Mesendoderm (in vitro differentiated cells): ENCODE data around the gene MARK3.

Experiments
- DNase-seq: peaks from one replicate; pipeline ENCODE4 v3.0.0; 2013
- H2AK5ac ChIP-seq: 2 replicates; pipeline ENCODE4 v1.6.1; 2013; ENCODE audit warnings: low read length, inconsistent platforms
- H2BK120ac ChIP-seq: 2 replicates; pipeline ENCODE4 v1.6.1; 2013; ENCODE audit warnings: low read depth, mild to moderate bottlenecking, low read length, moderate library complexity, mixed read lengths
- H2BK15ac ChIP-seq: replicated peaks from 2 replicates; pipeline ENCODE4 v1.6.1; 2013; ENCODE audit warnings: low read depth, mild to moderate bottlenecking, moderate library complexity
- H2BK5ac ChIP-seq: 2 replicates; pipeline ENCODE4 v1.6.1; 2013; ENCODE audit warnings: low read length, inconsistent platforms
- H3K18ac ChIP-seq: 2 replicates; pipeline ENCODE4 v1.6.1; 2013; ENCODE audit warnings: mild to moderate bottlenecking, low read length, mixed read lengths
- H3K23ac ChIP-seq: one replicate; pipeline ENCODE4 v1.6.1; 2013; ENCODE audit warnings: low read length
- H3K27ac ChIP-seq: 2 replicates; pipeline ENCODE4 v1.5.1; 2013; ENCODE audit warnings: low read depth, mild to moderate bottlenecking, inconsistent platforms, low read length, moderate library complexity
- H3K27me3 ChIP-seq: 2 replicates; pipeline ENCODE4 v1.6.1; 2013; ENCODE audit warnings: low read length, control low read depth, mild to moderate bottlenecking, inconsistent platforms; ENCODE audit not compliant: insufficient read depth, poor library complexity
- H3K36me3 ChIP-seq: 2 replicates; pipeline ENCODE4 v1.6.1; 2013; ENCODE audit warnings: low read length, inconsistent platforms; ENCODE audit not compliant: control insufficient read depth, insufficient read depth
- H3K4ac ChIP-seq: one replicate; pipeline ENCODE4 v1.6.1; 2013; ENCODE audit warnings: low read depth, mild to moderate bottlenecking, low read length, moderate library complexity
- H3K4me1 ChIP-seq: 2 replicates; pipeline ENCODE4 v1.6.1; 2013; ENCODE audit warnings: low read depth, low read length, inconsistent platforms; ENCODE audit not compliant: control insufficient read depth
- H3K4me2 ChIP-seq: 2 replicates; pipeline ENCODE4 v1.6.1; 2013; ENCODE audit warnings: low read length
- H3K4me3 ChIP-seq: 2 replicates; pipeline ENCODE4 v1.5.1; 2013; ENCODE audit warnings: mild to moderate bottlenecking, low read length
- H3K56ac ChIP-seq: one replicate; pipeline ENCODE4 v1.6.1; 2013; ENCODE audit warnings: low read length
- H3K79me1 ChIP-seq: 2 replicates; pipeline ENCODE4 v1.6.1; 2013; ENCODE audit warnings: low read length, inconsistent platforms
- H3K79me2 ChIP-seq: 2 replicates; pipeline ENCODE4 v1.6.1; 2013; ENCODE audit warnings: mild to moderate bottlenecking, low read length; ENCODE audit not compliant: control insufficient read depth, insufficient read depth
- H3K9ac ChIP-seq: 2 replicates; pipeline ENCODE4 v1.6.1; 2013; ENCODE audit warnings: low read length, inconsistent platforms
- H4K5ac ChIP-seq: one replicate; pipeline ENCODE4 v1.6.1; 2013; ENCODE audit warnings: low read length
- H4K8ac ChIP-seq: one replicate; pipeline ENCODE4 v1.6.1; 2013; ENCODE audit warnings: low read depth, mild to moderate bottlenecking, control low read depth, low read length, moderate library complexity
- WGBS: extraction: QIAGEN DNeasy Blood & Tissue Kit; methylation state at CpG from one replicate; pipeline ENCODE4 v1.1.7; 2013; ENCODE audit warnings: low lambda C conversion rate, missing lambda C conversion rate; ENCODE audit not compliant: insufficient coverage; ENCODE audit errors: extremely low coverage; 5-methylcytosine and 5-hydroxymethylcytosine counted together

MARK3 gene

DNA sequence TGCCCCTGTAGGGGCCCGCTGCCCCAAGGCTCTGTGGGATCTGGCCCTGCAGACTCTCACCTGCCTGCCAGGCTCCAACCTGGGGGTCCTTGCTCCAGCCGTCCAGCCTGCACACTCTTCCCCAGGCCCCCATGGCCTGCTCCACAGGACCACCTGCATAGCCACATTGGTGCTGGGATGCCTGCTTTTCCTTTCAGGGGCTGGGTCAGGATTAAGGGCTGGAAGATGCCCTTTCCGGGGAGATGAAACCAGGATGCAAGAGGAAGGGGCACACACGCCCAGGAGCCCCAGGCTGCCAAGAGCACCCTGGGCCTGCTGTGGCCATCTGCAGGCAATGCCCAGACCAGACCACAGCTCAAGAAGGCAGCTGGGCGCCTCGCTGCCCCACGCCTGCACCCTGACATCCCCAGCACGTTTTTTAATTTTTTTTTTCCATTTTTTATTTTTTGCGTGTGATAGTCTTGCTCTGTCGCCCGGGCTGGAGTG is 162.3 kb downstream of the MARK3 start:
- no peak overlapping the region for H2BK15ac ChIP-seq
- no CpG with 5 or more reads among the region's 11 CpGs for WGBS
- no peak overlapping the region for H3K27ac ChIP-seq
- no peak overlapping the region for H3K23ac ChIP-seq
- no peak overlapping the region for H3K9ac ChIP-seq
- no peaks in the 10 kb centered on the region for H3K27me3 ChIP-seq
- H4K5ac ChIP-seq: no peak overlapping the region
- H2BK5ac ChIP-seq: no peak overlapping the region
- H4K8ac ChIP-seq: no peak overlapping the region
- no peak overlapping the region for H3K4ac ChIP-seq
- H3K79me2 ChIP-seq: no peaks in the 10 kb centered on the region
- H3K56ac ChIP-seq: no peak overlapping the region
- H3K36me3 ChIP-seq: no peaks in the 10 kb centered on the region
- no peak overlapping the region for H3K18ac ChIP-seq
- H3K4me3 ChIP-seq: no peak overlapping the region
- no peak for DNase-seq
- no peak overlapping the region for H2BK120ac ChIP-seq
- H3K79me1 ChIP-seq: no peaks in the 10 kb centered on the region
- H3K4me1 ChIP-seq: peaks cover 3% of the 10 kb centered on the region
- no peak overlapping the region for H2AK5ac ChIP-seq
- H3K4me2 ChIP-seq: no peak overlapping the region

DNA sequence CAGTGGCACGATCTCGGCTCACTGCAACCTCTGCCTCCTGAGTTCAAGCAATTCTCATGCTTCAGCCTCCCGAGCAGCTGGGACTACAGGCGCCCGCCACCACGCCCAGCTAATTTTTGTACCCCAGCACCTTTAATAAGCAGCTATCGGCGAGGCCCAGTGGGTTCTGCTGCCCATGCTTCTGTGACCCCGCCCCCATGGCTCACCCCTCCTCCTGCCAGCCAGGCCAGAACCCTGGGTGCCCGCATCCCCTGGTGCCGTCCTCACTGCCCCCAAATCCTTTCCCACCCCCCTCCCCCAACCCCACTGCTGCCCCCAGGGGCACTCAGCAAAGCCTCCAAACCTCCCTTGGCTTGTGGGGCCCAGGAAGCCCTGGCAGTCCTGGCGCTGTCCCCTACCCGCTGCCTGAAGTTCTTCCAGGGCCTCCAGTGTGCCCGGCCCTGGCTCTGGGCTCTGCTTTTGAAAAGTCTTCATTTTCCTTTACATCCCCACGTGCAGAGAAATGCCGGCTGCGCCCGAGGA is 162.8 kb downstream of the MARK3 start:
- H3K23ac ChIP-seq: no peak overlapping the region
- no peak overlapping the region for H3K9ac ChIP-seq
- no peak overlapping the region for H3K27ac ChIP-seq
- WGBS: no CpG with 5 or more reads among the region's 18 CpGs
- no peaks in the 10 kb centered on the region for H3K27me3 ChIP-seq
- H3K4me2 ChIP-seq: no peak overlapping the region
- H3K79me1 ChIP-seq: no peaks in the 10 kb centered on the region
- H2BK5ac ChIP-seq: no peak overlapping the region
- H3K4me1 ChIP-seq: peaks cover under 1% of the 10 kb centered on the region
- H4K5ac ChIP-seq: no peak overlapping the region
- no peak overlapping the region for H3K18ac ChIP-seq
- no peak overlapping the region for H3K4ac ChIP-seq
- no peak overlapping the region for H2BK120ac ChIP-seq
- no peak overlapping the region for H3K56ac ChIP-seq
- H2BK15ac ChIP-seq: no peak overlapping the region
- no peaks in the 10 kb centered on the region for H3K36me3 ChIP-seq
- H3K79me2 ChIP-seq: no peaks in the 10 kb centered on the region
- H3K4me3 ChIP-seq: no peak overlapping the region
- no peak overlapping the region for H4K8ac ChIP-seq
- no peak for DNase-seq
- H2AK5ac ChIP-seq: no peak overlapping the region

DNA sequence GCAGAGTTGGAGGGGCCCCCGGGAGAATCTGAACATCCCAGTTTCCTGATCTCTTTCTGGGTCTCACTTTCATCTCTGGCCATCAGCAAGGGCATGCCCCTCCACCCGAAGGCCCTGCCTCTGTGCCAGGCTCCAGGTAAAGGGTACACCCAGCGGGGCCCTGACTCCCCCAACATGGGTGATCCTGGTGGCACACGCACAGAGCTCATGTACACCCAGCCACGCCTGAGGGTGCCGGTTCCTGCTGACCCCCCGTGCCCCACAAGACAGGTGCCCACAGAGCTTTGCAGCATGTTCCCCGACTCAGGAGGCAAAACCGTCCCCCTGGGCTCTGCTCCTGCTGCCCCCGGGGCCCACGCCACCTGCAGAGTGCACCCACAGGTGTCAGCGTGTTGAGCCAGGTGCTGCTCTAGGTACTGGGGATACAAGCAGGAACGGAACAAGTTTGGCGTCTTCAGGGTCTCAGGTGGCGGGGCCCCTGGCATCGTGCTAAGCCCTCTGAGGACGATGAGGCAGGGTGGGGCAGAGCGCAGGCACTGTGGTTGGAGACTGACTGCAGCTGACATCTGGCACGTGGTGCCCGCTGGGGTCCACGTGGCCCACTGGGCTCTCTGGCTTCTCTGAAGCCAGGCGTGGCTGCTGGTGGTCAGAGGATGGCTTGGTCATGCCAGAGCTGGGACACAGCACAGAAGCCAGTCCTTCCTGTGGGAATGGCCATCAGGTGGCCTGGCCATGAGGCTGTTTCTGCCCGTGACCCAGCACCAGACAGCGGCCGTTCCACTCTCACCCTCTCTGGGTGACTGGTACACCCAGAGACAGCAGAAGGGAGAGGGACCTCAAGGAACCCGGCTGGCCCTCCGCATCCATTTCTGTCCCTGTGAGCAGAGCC is 163.5 kb downstream of the MARK3 start:
- H3K18ac ChIP-seq: no peak overlapping the region
- no peak overlapping the region for H3K4me2 ChIP-seq
- no peak overlapping the region for H2BK120ac ChIP-seq
- no peaks in the 10 kb centered on the region for H3K27me3 ChIP-seq
- no peak for DNase-seq
- H3K56ac ChIP-seq: no peak overlapping the region
- H4K8ac ChIP-seq: no peak overlapping the region
- H3K27ac ChIP-seq: no peak overlapping the region
- no peak overlapping the region for H2AK5ac ChIP-seq
- H4K5ac ChIP-seq: no peak overlapping the region
- H3K23ac ChIP-seq: no peak overlapping the region
- H3K79me1 ChIP-seq: no peaks in the 10 kb centered on the region
- H3K9ac ChIP-seq: no peak overlapping the region
- H2BK15ac ChIP-seq: no peak overlapping the region
- WGBS: no CpG with 5 or more reads among the region's 27 CpGs
- no peaks in the 10 kb centered on the region for H3K79me2 ChIP-seq
- H3K4me3 ChIP-seq: no peak overlapping the region
- no peak overlapping the region for H3K4ac ChIP-seq
- no peaks in the 10 kb centered on the region for H3K36me3 ChIP-seq
- no peak overlapping the region for H2BK5ac ChIP-seq
- no peaks in the 10 kb centered on the region for H3K4me1 ChIP-seq

DNA sequence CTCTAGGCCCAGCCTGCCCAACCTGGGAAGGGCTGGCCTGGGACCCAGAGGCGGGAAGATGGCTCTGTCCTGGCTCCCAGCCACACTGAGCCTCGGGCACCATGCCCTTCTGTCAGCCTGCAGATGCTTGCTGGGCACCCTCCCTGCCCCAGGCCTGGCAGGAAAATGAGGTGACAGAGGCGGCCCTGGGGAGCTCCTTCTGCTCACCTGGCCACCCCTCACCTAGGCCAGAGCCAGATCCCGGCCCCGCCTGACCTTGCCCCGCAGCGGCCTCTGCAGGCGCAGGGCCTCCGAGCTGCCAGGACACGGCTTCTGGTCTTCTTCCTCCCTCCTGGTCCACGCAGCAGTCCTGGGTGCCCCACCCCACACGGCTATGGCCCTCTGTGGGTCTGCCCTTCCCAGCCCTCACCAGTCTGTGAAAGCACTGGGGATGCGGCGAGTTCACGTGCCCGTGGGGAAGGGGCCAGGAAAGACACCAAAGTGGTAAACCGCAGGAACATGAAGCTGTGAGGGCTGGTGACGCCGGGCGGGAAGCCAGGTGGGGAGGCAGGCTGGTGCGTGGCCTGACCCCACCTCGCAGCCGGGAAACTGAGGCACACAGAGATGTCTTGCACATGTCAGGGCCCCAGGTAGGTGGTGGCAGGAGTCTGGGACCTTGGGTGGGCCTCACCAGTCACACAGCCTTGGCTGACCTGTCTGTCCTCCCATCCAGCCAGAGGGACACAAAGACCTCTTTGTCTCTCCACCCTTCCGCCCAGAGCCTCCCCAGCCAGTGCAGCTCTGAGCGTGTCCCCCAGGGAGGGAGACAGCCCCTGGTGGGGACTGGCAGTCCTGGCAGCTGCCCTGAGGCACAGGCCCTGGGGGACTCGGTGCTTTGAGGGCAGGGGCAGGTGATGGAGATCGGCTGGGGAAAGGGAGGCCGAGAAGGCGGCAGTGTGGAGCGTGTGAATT is 164.4 kb downstream of the MARK3 start:
- Histone ChIP-seq H4K5ac (no peak overlapping the region), H2BK15ac (no peak overlapping the region), H2BK120ac (no peak overlapping the region), H3K4me2 (no peak overlapping the region), H3K23ac (no peak overlapping the region), H3K36me3 (no peaks in the 10 kb centered on the region), H3K18ac (no peak overlapping the region), H3K4me1 (no peaks in the 10 kb centered on the region), H4K8ac (no peak overlapping the region), H2AK5ac (no peak overlapping the region), H3K27ac (no peak overlapping the region), H3K79me1 (no peaks in the 10 kb centered on the region), H3K27me3 (no peaks in the 10 kb centered on the region), H3K4ac (no peak overlapping the region), H3K9ac (no peak overlapping the region), H2BK5ac (no peak overlapping the region), H3K79me2 (no peaks in the 10 kb centered on the region), H3K4me3 (no peak overlapping the region), H3K56ac (no peak overlapping the region)
- no CpG with 5 or more reads among the region's 30 CpGs for WGBS
- DNase-seq: no peak

DNA sequence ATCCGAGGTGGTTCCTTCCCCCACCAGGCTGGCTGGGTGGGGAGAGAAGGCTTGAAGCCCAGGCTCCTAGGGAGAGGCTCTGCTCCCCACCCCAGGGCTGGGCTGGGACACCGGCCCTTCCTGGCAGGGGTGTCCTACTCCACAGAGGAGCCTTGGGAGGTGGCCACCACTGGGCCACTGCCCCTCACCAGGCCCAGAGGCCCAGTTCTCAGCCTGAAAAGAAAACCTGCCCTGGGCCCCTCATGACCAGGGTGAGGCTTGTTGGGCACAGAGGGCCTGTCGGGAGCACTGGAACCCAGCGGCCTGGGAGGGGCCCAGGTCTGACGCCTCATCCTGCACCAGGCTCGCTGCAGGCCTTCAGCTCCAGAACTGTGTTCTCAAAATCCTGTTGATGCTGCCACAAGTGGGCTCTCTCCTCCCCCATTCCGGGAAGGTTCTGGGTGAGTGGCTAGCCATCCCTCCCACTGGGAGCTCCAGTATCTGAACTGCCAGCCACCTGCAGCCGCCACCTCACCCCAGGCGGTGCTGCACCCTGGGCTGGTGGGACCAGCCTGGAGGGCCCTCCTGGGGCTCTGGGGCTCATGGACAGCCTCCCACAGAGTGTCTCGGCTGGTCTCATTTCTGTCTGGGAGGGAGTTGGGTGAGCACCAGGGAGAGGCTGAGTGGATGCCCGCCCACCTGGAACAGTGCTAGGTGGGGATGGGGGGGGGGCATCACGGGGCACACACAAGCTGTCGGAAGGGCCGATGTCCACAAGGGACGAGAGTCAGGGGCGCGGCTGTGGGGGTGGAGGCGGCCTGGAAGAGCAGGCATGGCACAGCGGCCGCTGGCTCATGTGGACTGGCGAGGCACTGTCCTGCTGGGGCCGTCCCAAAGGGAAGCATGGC is 165.5 kb downstream of the MARK3 start:
- no peak overlapping the region for H3K56ac ChIP-seq
- no peaks in the 10 kb centered on the region for H3K79me2 ChIP-seq
- DNase-seq: no peak
- no peak overlapping the region for H3K4me3 ChIP-seq
- no peak overlapping the region for H4K8ac ChIP-seq
- no peak overlapping the region for H2BK120ac ChIP-seq
- no peak overlapping the region for H3K4ac ChIP-seq
- no peaks in the 10 kb centered on the region for H3K79me1 ChIP-seq
- no CpG with 5 or more reads among the region's 22 CpGs for WGBS
- H2BK15ac ChIP-seq: no peak overlapping the region
- no peak overlapping the region for H3K23ac ChIP-seq
- H3K4me1 ChIP-seq: no peaks in the 10 kb centered on the region
- H2AK5ac ChIP-seq: no peak overlapping the region
- no peak overlapping the region for H4K5ac ChIP-seq
- no peak overlapping the region for H3K18ac ChIP-seq
- H3K27ac ChIP-seq: no peak overlapping the region
- H3K9ac ChIP-seq: no peak overlapping the region
- no peak overlapping the region for H3K4me2 ChIP-seq
- H3K27me3 ChIP-seq: no peaks in the 10 kb centered on the region
- no peaks in the 10 kb centered on the region for H3K36me3 ChIP-seq
- no peak overlapping the region for H2BK5ac ChIP-seq
